Heart left ventricle (tissue), 13 donors: ENCODE results near the gene NCOA6.

ENCODE experiments used
- CTCF ChIP-seq, 12 donors: fragments of 200-600 bp; sonication (generic) in 4 of 12; IDR thresholded peaks; one replicate each; pipeline versions ENCODE4 v1.5.0 to v1.8.0; 2018 to 2022; ENCODE audit warnings: antibody characterized with exemption in 12 of 12, mild to moderate bottlenecking in 5 of 12
- POLR2A ChIP-seq, 2 donors: fragments of 450-650 bp; IDR thresholded peaks; one replicate each; pipeline ENCODE4 v1.6.1; 2017; ENCODE audit warnings: antibody characterized with exemption in 2 of 2, mild to moderate bottlenecking in 2 of 2, moderate library complexity in 2 of 2
- donor health status: ischemic (EF 13 %, LVEDD 7.1; RV severe dilation, severe dysfunction).
- donor health status: DM: no; HTN: yes; CAD: no.
- donor health status: DM: no; HTN: no; CAD: no.
- donor health status: ischemic (EF 25% LVEDD 6.9; RV normal size, moderate dysfunction).
- donor health status: ischemic (EF 25% LVEDD 5.7; RV mildly dilated, moderate dysfunction).
- donor health status: ischemic (EF 35%, LVEDD 5.7; RV mildly dilated, moderate dysfunction).
- donor health status: nonischemic (EF 11% LVEDD 7.7; RV severe dilation, severe dysfunction).
- donor health status: DM: yes; HTN: yes; CAD: no.
- donor health status: PGD.
- donor health status: ischemic (EF 29% LVEDD 5.4; RV normal size, mild dysfunction).
- donor health status: nonischemic (EF 23%, LVEDD 6.1; RV moderate dilation, normal function).

GRCh38 chr20:34871966-34872621 is 46.6 kb upstream of the NCOA6 start:
- TF ChIP-seq CTCF (IDR thresholded peaks at IDR 0.05), result no peak
- no peak for TF ChIP-seq POLR2A (IDR thresholded peaks at IDR 0.05)
